CD8-positive, alpha-beta memory T cell (primary cell): ENCODE results near the gene PODN. TPM values are rescaled to one million over a fixed set of nuclear protein-coding genes. Genes with fewer than 3 reads are reported as not detected.
A peak's percentile ranks its signal among the peaks of the same experiment; 100 is the strongest.

Source experiments
- CTCF ChIA-PET: fragments of 350-600 bp; sonication (Branson Sonifier 250); formaldehyde crosslinking; loops from one replicate; lab custom pipeline; 2021; ENCODE audit warnings: antibody characterized with exemption; lab: Charles Lee
- POLR2A ChIA-PET: fragments of 350-600 bp; sonication (Branson Sonifier 250); formaldehyde crosslinking; loops from one replicate; lab custom pipeline; 2021; ENCODE audit warnings: antibody characterized with exemption; lab: Charles Lee
- DNase-seq, 5 donors: peaks; one replicate each; pipeline versions ENCODE4 v3.0.0 to v3.0.0-alpha.2; 2020 to 2022; ENCODE audit warnings: mixed read lengths in 1 of 5
- H3K27ac ChIP-seq: one replicate; pipeline ENCODE4 v1.7.0; 2013; ENCODE audit warnings: low read depth, mild to moderate bottlenecking, low read length, moderate library complexity
- H3K27me3 ChIP-seq: 2 replicates; pipeline ENCODE4 v1.7.0; 2013; ENCODE audit warnings: low read length, mild to moderate bottlenecking; ENCODE audit not compliant: insufficient read depth, poor library complexity, severe bottlenecking
- H3K36me3 ChIP-seq: 2 replicates; pipeline ENCODE4 v1.7.0; 2013; ENCODE audit warnings: mild to moderate bottlenecking, low read length, moderate library complexity; ENCODE audit not compliant: insufficient read depth
- H3K4me1 ChIP-seq: 2 replicates; pipeline ENCODE4 v1.7.0; 2013; ENCODE audit warnings: mild to moderate bottlenecking, low read length, moderate library complexity; ENCODE audit not compliant: insufficient read depth
- H3K4me3 ChIP-seq: 2 replicates; pipeline ENCODE4 v1.7.0; 2013; ENCODE audit warnings: mild to moderate bottlenecking, low read length
- H3K9me3 ChIP-seq: 2 replicates; pipeline ENCODE4 v1.7.0; 2013; ENCODE audit warnings: mild to moderate bottlenecking, low read length
- H3K27ac Mint-ChIP-seq, 8 donors: one replicate each; pipeline ENCODE4 v1.8.0; 2020 to 2021; ENCODE audit warnings: mixed read lengths in 8 of 8, mild to moderate bottlenecking in 6 of 8, inconsistent platforms in 3 of 8, moderate library complexity in 3 of 8
- H3K27me3 Mint-ChIP-seq, 2 donors: one replicate each; pipeline ENCODE4 v1.8.0; 2020 to 2021; ENCODE audit warnings: mixed read lengths in 2 of 2, mild to moderate bottlenecking in 1 of 2, moderate library complexity in 1 of 2
- H3K36me3 Mint-ChIP-seq, 3 donors: one replicate each; pipeline ENCODE4 v1.8.0; 2020 to 2021; ENCODE audit warnings: mixed read lengths in 3 of 3, inconsistent platforms in 1 of 3, mild to moderate bottlenecking in 1 of 3
- H3K4me1 Mint-ChIP-seq, 3 donors: one replicate each; pipeline ENCODE4 v1.8.0; 2020 to 2021; ENCODE audit warnings: mixed read lengths in 3 of 3, inconsistent platforms in 1 of 3, mild to moderate bottlenecking in 1 of 3
- H3K4me3 Mint-ChIP-seq, 7 donors: one replicate each; pipeline ENCODE4 v1.8.0; 2020 to 2021; ENCODE audit warnings: mixed read lengths in 7 of 7, mild to moderate bottlenecking in 6 of 7, moderate library complexity in 4 of 7, inconsistent platforms in 2 of 7
- H3K9me3 Mint-ChIP-seq, 5 donors: one replicate each; pipeline ENCODE4 v1.8.0; 2020 to 2022; ENCODE audit warnings: mixed read lengths in 5 of 5, mild to moderate bottlenecking in 3 of 5, moderate library complexity in 2 of 5, inconsistent platforms in 1 of 5
- polyA plus RNA-seq: library from polyadenylated mRNA; unstranded; fragments of 300-500 nt; fragmentation: Illumina TruSeq; gene quantifications from one replicate; pipeline ENCODE4 v1.2.3, GENCODE V29; 2021
- total RNA-seq, 2 experiments: library from RNA; stranded (reverse); gene quantifications; one replicate each; pipeline ENCODE4 v1.2.3, GENCODE V29; 2021

Gene PODN
- total and polyA plus RNA-seq, 3 experiments from 2014 or later, result 0.53 TPM; not detected in 2

DNA sequence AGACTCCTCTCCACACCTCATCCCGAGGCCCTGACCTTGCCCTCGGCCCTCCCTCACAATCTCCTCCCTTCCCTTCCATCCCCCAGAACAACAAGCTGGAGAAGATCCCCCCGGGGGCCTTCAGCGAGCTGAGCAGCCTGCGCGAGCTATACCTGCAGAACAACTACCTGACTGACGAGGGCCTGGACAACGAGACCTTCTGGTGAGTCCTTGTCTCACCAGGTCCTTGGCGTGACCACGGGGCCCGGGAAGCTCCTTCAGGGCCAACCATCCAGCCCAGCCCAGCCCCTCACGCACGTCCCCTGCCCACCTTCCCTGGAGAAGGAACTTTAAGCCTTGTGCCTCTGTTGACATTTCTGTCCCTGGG is 15.6 kb downstream of the PODN start:
- POLR2A ChIA-PET, result no interaction called here
- Histone ChIP-seq H3K27me3 (no peaks in the 10 kb centered on the region), H3K4me3 (no peak overlapping the region), H3K27ac (no peak overlapping the region), H3K36me3 (no peaks in the 10 kb centered on the region), H3K9me3 (no peaks in the 10 kb centered on the region), H3K4me1 (no peaks in the 10 kb centered on the region)
- H3K4me3 Mint-ChIP-seq, result no peak overlapping the region
- H3K27ac Mint-ChIP-seq, result no peak overlapping the region
- H3K4me1 Mint-ChIP-seq, result peaks cover 0 to 2% (median 2%) of the 10 kb centered on the region in 3 donors
- peaks cover 0 to 1% (median 0%) of the 10 kb centered on the region in 5 donors for H3K9me3 Mint-ChIP-seq
- no peak for DNase-seq
- CTCF ChIA-PET, result interaction anchor here (1.4 kb wide), 1 partner anchor 11 kb away, joined by 4 read pairs; no protein-coding TSS in a partner anchor
- no peaks in the 10 kb centered on the region for H3K36me3 Mint-ChIP-seq
- no peaks in the 10 kb centered on the region for H3K27me3 Mint-ChIP-seq

GRCh38 chr1:53078333-53079101 is 16.5 kb downstream of the PODN start:
- Mint-ChIP-seq H3K9me3 (peaks cover 0 to 1% (median 0%) of the 10 kb centered on the region in 5 donors), H3K27ac (no peak overlapping the region), H3K4me1 (peaks cover 0 to 7% (median 7%) of the 10 kb centered on the region in 3 donors), H3K27me3 (peaks cover 0 to 2% of the 10 kb centered on the region in 2 donors), H3K4me3 (no peak overlapping the region), H3K36me3 (no peaks in the 10 kb centered on the region)
- Histone ChIP-seq H3K9me3 (no peaks in the 10 kb centered on the region), H3K4me3 (no peak overlapping the region), H3K36me3 (no peaks in the 10 kb centered on the region), H3K27ac (no peak overlapping the region), H3K4me1 (no peaks in the 10 kb centered on the region), H3K27me3 (no peaks in the 10 kb centered on the region)
- POLR2A ChIA-PET, result no interaction called here
- no peak for DNase-seq
- CTCF ChIA-PET, result interaction anchor here (1.4 kb wide), 1 partner anchor 10 kb away, joined by 4 read pairs; no protein-coding TSS in a partner anchor

- Mint-ChIP-seq H3K9me3 (peaks cover 0 to 1% (median 0%) of the 10 kb centered on the region in 5 donors), H3K27me3 (peaks cover 0 to 4% of the 10 kb centered on the region in 2 donors), H3K27ac (peak overlapping the region in 1 of 8 donors; percentile 54), H3K4me3 (no peak overlapping the region), H3K4me1 (peaks cover 0 to 7% (median 7%) of the 10 kb centered on the region in 3 donors), H3K36me3 (no peaks in the 10 kb centered on the region)
- Histone ChIP-seq H3K4me3 (no peak overlapping the region), H3K27me3 (no peaks in the 10 kb centered on the region), H3K4me1 (no peaks in the 10 kb centered on the region), H3K36me3 (no peaks in the 10 kb centered on the region), H3K27ac (no peak overlapping the region), H3K9me3 (no peaks in the 10 kb centered on the region)
- POLR2A ChIA-PET, result no interaction called here
- CTCF ChIA-PET, result no interaction called here
- peak in 1 of 5 donors; percentile 26 for DNase-seq
These were observed 17.2 kb downstream of the PODN start for GRCh38 chr1:53079251-53079650.

DNA sequence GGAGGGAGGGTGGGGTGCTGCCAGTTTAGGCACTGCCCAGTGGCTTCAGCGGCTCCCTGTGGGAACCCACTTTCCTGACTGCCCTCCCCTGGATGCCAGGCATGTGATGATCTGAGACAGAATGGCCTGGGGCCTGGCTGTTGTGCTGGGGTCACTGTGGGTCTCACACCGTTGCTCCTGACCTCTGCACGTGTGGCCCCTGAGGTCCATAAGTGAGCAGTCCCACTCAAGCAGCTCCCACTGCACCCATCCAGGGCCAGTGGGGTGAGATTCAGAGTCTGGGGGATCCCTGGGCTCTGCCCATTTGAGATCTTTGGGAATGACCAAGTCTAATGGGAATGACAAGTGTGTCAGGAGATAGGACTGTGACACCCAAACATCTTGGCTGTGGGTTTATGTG is 18.0 kb downstream of the PODN start:
- H3K36me3 Mint-ChIP-seq, result no peaks in the 10 kb centered on the region
- POLR2A ChIA-PET, result no interaction called here

DNA sequence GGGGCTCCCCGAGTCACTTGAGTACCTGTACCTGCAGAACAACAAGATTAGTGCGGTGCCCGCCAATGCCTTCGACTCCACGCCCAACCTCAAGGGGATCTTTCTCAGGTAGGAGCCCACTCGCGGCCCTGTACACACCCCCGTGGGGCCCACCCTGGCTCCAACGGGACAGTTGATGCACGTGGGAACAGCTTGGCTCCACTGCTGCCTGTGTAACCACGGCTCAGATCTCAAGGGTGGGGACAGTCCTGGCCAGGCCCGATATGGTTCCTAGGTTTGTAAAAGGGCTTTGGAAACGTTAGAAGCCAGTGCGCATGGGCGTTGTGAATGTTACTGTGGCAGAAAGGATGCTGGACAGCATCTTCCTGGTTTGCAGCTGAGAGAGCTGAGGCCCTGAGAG is 18.8 kb downstream of the PODN start:
- peak in 1 of 5 donors; percentile 39 for DNase-seq
- Mint-ChIP-seq H3K27ac (no peak overlapping the region), H3K9me3 (no peaks in the 10 kb centered on the region), H3K4me3 (no peak overlapping the region), H3K36me3 (no peaks in the 10 kb centered on the region), H3K27me3 (peaks cover 0 to 4% of the 10 kb centered on the region in 2 donors), H3K4me1 (peaks cover 0 to 12% (median 11%) of the 10 kb centered on the region in 3 donors)
- H3K27me3 ChIP-seq, result no peaks in the 10 kb centered on the region
- H3K36me3 ChIP-seq, result no peaks in the 10 kb centered on the region
- no peak overlapping the region for H3K27ac ChIP-seq
- H3K9me3 ChIP-seq, result no peaks in the 10 kb centered on the region
- ChIA-PET CTCF (no interaction called here), POLR2A (no interaction called here)
- H3K4me1 ChIP-seq, result no peaks in the 10 kb centered on the region
- no peak overlapping the region for H3K4me3 ChIP-seq

More for the DNA sequence above, 18.0 kb downstream of the PODN start:
- Histone ChIP-seq H3K4me1 (no peaks in the 10 kb centered on the region), H3K27me3 (no peaks in the 10 kb centered on the region), H3K36me3 (no peaks in the 10 kb centered on the region), H3K27ac (no peak overlapping the region), H3K9me3 (no peaks in the 10 kb centered on the region), H3K4me3 (no peak overlapping the region)
- Mint-ChIP-seq H3K9me3 (peaks cover 0 to 1% (median 0%) of the 10 kb centered on the region in 5 donors), H3K27me3 (peaks cover 0 to 4% of the 10 kb centered on the region in 2 donors), H3K4me3 (no peak overlapping the region), H3K4me1 (peaks cover 0 to 13% (median 12%) of the 10 kb centered on the region in 3 donors), H3K27ac (no peak overlapping the region)
- peak in 1 of 5 donors; percentile 8 for DNase-seq
- CTCF ChIA-PET, result no interaction called here

DNA sequence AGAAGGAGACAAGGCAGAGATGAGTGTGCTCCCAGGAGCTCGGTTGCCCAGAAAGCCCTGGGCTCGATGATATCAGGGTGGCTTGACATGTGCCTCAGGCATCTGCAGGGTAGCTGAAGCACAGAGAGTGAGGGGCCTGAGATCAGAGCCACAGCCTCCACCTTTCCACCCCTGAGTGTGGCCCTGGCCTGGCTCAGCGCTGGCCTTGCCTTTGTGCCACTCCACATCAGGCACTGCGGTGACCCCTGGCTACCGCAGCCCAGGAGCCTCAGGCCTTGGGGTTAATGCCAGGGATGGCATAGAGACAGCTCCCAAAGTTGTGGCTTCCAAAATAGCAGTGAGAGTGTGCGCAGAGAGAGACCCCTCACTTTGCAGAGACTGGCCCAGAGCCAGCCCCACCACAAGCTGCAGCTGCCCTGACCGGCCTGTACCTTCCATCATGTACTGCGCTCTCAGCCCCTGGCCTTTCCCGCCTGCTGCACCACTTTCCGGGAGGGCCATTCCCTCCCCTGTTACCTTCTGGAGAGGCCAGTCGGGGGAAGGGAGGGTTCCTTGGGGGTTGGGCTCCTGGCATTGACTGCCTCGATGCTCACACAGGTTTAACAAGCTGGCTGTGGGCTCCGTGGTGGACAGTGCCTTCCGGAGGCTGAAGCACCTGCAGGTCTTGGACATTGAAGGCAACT is 19.5 kb downstream of the PODN start:
- Mint-ChIP-seq H3K4me3 (no peak overlapping the region), H3K36me3 (no peaks in the 10 kb centered on the region), H3K9me3 (no peaks in the 10 kb centered on the region), H3K27ac (peak overlapping the region in 1 of 8 donors; percentile 91), H3K27me3 (peaks cover 0 to 4% of the 10 kb centered on the region in 2 donors), H3K4me1 (peaks cover 0 to 12% (median 11%) of the 10 kb centered on the region in 3 donors)
- no peak overlapping the region for H3K4me3 ChIP-seq
- peak in 1 of 5 donors; percentile 28 for DNase-seq
- ChIA-PET POLR2A (no interaction called here), CTCF (no interaction called here)
- no peaks in the 10 kb centered on the region for H3K27me3 ChIP-seq
- H3K36me3 ChIP-seq, result no peaks in the 10 kb centered on the region
- no peaks in the 10 kb centered on the region for H3K4me1 ChIP-seq
- H3K9me3 ChIP-seq, result no peaks in the 10 kb centered on the region
- no peak overlapping the region for H3K27ac ChIP-seq

GRCh38 chr1:53082826-53083455 is 20.9 kb downstream of the PODN start:
- ChIA-PET CTCF (no interaction called here), POLR2A (no interaction called here)
- H3K9me3 ChIP-seq, result no peaks in the 10 kb centered on the region
- H3K4me3 ChIP-seq, result no peak overlapping the region
- peak overlapping the region in 2 of 8 donors; percentile 43 to 94 for H3K27ac Mint-ChIP-seq
- H3K4me3 Mint-ChIP-seq, result no peak overlapping the region
- no peaks in the 10 kb centered on the region for H3K27me3 ChIP-seq
- no peaks in the 10 kb centered on the region for H3K36me3 Mint-ChIP-seq
- H3K4me1 ChIP-seq, result no peaks in the 10 kb centered on the region
- no peaks in the 10 kb centered on the region for H3K9me3 Mint-ChIP-seq
- peak in 1 of 5 donors; percentile 30 for DNase-seq
- H3K36me3 ChIP-seq, result no peaks in the 10 kb centered on the region
- H3K4me1 Mint-ChIP-seq, result peaks cover 0 to 12% (median 11%) of the 10 kb centered on the region in 3 donors
- no peak overlapping the region for H3K27ac ChIP-seq
- peaks cover 0 to 4% of the 10 kb centered on the region in 2 donors for H3K27me3 Mint-ChIP-seq
